Gastroesophageal sphincter (tissue), 4 donors: ENCODE data around the gene NDOR1. TPM values are rescaled to one million over a fixed set of nuclear protein-coding genes. Genes with fewer than 3 reads are reported as not detected.

Source experiments
- ATAC-seq: fragments of 150-250 bp; one replicate; pipeline ENCODE4 v1.9.1; 2016; ENCODE audit warnings: mild to moderate bottlenecking, moderate library complexity
- H3K27ac ChIP-seq, 4 donors: fragments of 200-600 bp; sonication (generic) in 3 of 4; 1 replicate in 3 of 4; 2 replicates in 1 of 4; pipeline ENCODE4 v1.5.1; 2016 to 2019
- H3K27me3 ChIP-seq: fragments of 200-600 bp; sonication (generic); one replicate; pipeline ENCODE4 v1.5.1; 2019
- H3K36me3 ChIP-seq, 2 donors: fragments of 200-600 bp; sonication (generic); one replicate each; pipeline ENCODE4 v1.5.1; 2019; ENCODE audit warnings: control low read depth in 1 of 2
- H3K4me1 ChIP-seq, 3 donors: fragments of 200-600 bp; sonication (generic); 1 replicate in 2 of 3; 2 replicates in 1 of 3; pipeline ENCODE4 v1.5.1; 2016 to 2019; ENCODE audit warnings: control low read depth in 2 of 3
- H3K4me3 ChIP-seq, 2 donors: fragments of 200-600 bp; sonication (generic); one replicate each; pipeline ENCODE4 v1.5.1; 2019; ENCODE audit warnings: mild to moderate bottlenecking in 1 of 2, moderate library complexity in 1 of 2
- H3K9me3 ChIP-seq, 3 donors: fragments of 200-600 bp; sonication (generic); one replicate each; pipeline ENCODE4 v1.5.1; 2017 to 2019; ENCODE audit warnings: control low read depth in 2 of 3
- EP300 ChIP-seq: sonication (generic); formaldehyde crosslinking; IDR thresholded peaks from one replicate; pipeline ENCODE4 v1.6.1; 2017; ENCODE audit warnings: antibody characterized with exemption, mild to moderate bottlenecking
- POLR2A ChIP-seq, 2 donors: fragments of 450-650 bp; IDR thresholded peaks; one replicate each; pipeline ENCODE4 v1.6.1; 2017; ENCODE audit warnings: antibody characterized with exemption in 2 of 2, mild to moderate bottlenecking in 2 of 2, moderate library complexity in 1 of 2
- POLR2AphosphoS5 ChIP-seq: sonication (generic); formaldehyde crosslinking; IDR thresholded peaks from one replicate; pipeline ENCODE4 v1.6.1; 2017; ENCODE audit warnings: antibody characterized with exemption
- WGBS, 2 donors: methylation state at CpG; one replicate each; pipeline ENCODE4 v1.1.5; 2018; ENCODE audit warnings: low coverage in 1 of 2; 5-methylcytosine and 5-hydroxymethylcytosine counted together
- total RNA-seq, 4 donors: library from RNA; depleted of rRNA; stranded (reverse); fragments of >200 nt; gene quantifications; one replicate each; pipeline ENCODE4 v1.1.0, GENCODE V29; 2016
- TF ChIP-seq, protein P1 (sequence below), 4 experiments: fragments of 200-600 bp in 2 of 4; fragments of 450-650 bp in 2 of 4; sonication (generic) in 1 of 4; IDR thresholded peaks; one replicate each; pipeline ENCODE4 v1.5.1; 2017 to 2019; ENCODE audit warnings: antibody characterized with exemption in 4 of 4, mild to moderate bottlenecking in 2 of 4, moderate library complexity in 2 of 4

The NDOR1 gene
- total RNA-seq, 4 donors from 2014 or later: 4.6 to 9.8 (median 7.6) TPM

DNA sequence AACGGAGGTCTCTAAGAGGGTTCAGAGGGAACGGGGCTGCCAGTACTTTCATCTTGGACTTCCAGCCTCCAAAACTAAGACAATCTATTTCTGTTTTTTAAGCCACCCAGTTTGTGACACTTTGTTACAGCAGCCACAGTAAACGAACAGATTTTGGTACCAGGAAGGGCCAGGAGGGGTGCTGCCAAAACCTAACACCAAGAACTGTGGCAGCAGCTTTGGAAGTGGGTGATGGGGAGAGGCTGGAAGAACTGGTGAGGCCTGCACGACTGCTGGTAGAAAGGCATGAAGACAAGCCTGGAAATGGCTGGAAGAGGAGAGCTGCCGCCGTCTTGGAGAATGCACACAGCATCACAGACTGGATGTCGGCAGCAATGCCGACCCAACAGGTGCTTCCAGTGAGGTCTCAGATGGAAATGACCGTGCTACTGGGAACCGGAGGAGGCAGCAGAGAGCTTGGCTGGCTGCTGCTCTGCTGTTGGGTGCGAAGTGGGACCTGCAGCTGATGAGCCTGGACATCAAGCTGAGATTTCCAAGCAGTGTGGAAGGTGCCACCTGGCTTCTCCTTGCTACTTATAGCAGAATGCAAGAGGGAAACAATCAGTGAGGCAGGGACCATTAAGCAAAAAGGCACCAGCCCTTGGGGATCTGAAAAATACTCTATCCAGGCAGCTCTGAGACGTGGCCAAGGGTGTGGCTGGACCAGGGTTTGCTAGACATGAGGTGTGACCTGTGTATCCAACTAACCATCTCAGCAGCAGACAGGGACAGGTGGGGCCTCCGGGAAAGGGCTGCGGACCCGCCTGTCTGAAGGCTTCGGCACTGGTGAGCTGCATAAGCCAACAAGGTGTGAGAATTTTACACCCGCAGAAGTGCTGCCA, 29.0 kb upstream of the NDOR1 start:
- peak; percentile 23 for ATAC-seq
- peaks cover 31% of the 10 kb centered on the region for H3K27me3 ChIP-seq
- peaks cover 0 to 7% (median 0%) of the 10 kb centered on the region in 3 donors for H3K4me1 ChIP-seq
- no peak for TF ChIP-seq EP300
- no peak for TF ChIP-seq POLR2AphosphoS5
- no peak for TF ChIP-seq POLR2A (IDR thresholded peaks at IDR 0.05)
- TF ChIP-seq, protein P1, sequence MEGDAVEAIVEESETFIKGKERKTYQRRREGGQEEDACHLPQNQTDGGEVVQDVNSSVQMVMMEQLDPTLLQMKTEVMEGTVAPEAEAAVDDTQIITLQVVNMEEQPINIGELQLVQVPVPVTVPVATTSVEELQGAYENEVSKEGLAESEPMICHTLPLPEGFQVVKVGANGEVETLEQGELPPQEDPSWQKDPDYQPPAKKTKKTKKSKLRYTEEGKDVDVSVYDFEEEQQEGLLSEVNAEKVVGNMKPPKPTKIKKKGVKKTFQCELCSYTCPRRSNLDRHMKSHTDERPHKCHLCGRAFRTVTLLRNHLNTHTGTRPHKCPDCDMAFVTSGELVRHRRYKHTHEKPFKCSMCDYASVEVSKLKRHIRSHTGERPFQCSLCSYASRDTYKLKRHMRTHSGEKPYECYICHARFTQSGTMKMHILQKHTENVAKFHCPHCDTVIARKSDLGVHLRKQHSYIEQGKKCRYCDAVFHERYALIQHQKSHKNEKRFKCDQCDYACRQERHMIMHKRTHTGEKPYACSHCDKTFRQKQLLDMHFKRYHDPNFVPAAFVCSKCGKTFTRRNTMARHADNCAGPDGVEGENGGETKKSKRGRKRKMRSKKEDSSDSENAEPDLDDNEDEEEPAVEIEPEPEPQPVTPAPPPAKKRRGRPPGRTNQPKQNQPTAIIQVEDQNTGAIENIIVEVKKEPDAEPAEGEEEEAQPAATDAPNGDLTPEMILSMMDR (IDR thresholded peaks at IDR 0.05): peak in 3 of 4 experiments; percentile 29 to 33 (median 30)
- no peaks in the 10 kb centered on the region for H3K9me3 ChIP-seq
- H3K36me3 ChIP-seq: peaks cover 0 to 49% of the 10 kb centered on the region in 2 donors
- WGBS, 2 donors: 32 to 43% methylated on average over 6 to 12 of the region's 17 CpGs
- H3K27ac ChIP-seq: no peak overlapping the region
- H3K4me3 ChIP-seq: no peak overlapping the region

DNA sequence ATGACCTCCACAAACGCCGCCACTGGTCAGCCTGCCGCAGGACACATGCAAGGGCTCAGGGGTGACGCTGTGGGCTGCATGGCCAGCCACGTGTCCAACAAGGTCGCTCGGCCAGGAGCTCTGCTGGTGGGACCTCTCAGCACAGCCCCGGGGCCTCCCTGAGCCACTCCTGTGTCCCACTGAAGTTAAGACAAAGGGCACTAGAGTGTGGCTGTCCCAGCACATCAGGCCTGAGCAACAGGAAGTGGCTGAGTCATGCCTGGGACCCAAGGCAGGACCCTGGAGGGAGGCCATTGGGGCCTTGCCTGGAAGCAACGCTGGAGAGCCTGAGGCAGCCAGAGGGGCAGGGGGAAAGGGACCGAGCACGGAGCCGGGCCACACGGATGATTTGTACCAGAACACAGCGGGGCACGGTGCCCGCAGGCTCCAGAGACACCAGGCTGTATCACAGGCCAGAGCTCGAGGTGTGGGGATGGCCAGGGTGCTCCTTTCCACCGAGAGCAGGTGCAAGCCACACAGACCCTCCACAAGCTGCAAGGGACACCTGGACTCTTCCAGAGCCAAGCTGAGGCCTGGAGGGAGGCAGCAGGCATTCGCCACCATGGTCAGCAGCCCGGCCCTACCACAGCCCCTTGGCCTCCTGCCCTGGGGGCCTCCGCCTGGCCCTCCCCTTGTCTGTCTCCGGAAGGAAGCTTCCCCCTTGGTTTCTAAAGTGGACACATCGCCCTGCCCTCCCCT, 27.1 kb upstream of the NDOR1 start:
- TF ChIP-seq POLR2A (IDR thresholded peaks at IDR 0.05) (no peak), POLR2AphosphoS5 (no peak), EP300 (no peak)
- TF ChIP-seq, protein P1 (IDR thresholded peaks at IDR 0.05): no peak
- no peak overlapping the region for H3K27ac ChIP-seq
- no peak overlapping the region for H3K4me3 ChIP-seq
- H3K4me1 ChIP-seq: peaks cover 0 to 7% (median 0%) of the 10 kb centered on the region in 3 donors
- ATAC-seq: no peak
- WGBS, 2 donors: 60% methylated on average over 2 of the region's 23 CpGs; no CpG with 5 or more reads in 1 of the 2 donors
- H3K9me3 ChIP-seq: no peaks in the 10 kb centered on the region
- H3K36me3 ChIP-seq: peaks cover 0 to 67% of the 10 kb centered on the region in 2 donors
- H3K27me3 ChIP-seq: peaks cover 12% of the 10 kb centered on the region

DNA sequence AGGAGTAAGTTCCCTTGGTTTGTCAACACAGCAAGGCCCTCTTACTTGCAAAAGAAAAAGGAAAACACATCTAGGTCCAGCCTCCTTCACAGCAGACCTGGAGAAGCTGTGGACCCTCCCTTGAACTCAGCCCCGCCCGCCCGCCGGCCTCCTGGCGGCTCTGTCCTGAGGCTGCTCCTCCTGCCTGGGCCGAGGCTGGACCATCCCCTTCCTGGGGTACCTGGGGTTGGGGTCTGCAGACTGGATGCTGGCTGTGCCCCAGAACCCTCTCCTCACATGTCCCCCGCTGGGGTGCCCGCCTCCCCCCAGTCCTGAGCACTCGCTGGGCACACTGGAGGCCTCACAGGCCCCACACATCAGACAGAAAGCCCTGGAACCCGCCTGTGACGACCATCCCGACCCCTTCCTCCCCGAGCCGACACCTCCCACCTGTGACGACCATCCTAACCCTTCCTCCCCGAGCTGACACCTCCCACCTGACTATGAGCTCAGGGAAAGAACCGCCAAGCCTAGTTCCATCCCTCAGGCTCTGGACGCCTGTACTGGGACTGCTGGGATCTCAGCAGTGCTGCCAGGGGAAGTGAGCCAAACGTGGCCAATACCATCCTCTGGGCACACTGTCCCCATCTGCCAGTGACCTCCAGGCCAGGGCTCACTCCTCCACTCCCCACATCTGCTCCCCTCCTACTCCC, 26.4 kb upstream of the NDOR1 start:
- Histone ChIP-seq H3K36me3 (peaks cover 0 to 74% of the 10 kb centered on the region in 2 donors), H3K27ac (no peak overlapping the region), H3K9me3 (no peaks in the 10 kb centered on the region), H3K4me3 (no peak overlapping the region), H3K27me3 (peaks cover 5% of the 10 kb centered on the region), H3K4me1 (peaks cover 0 to 7% (median 0%) of the 10 kb centered on the region in 3 donors)
- no peak for ATAC-seq
- TF ChIP-seq EP300 (no peak), POLR2A (IDR thresholded peaks at IDR 0.05) (no peak), POLR2AphosphoS5 (no peak)
- TF ChIP-seq, protein P1 (IDR thresholded peaks at IDR 0.05): no peak
- 81% methylated on average over 6 of the region's 19 CpGs; no CpG with 5 or more reads in 1 of the 2 donors for WGBS, 2 donors

DNA sequence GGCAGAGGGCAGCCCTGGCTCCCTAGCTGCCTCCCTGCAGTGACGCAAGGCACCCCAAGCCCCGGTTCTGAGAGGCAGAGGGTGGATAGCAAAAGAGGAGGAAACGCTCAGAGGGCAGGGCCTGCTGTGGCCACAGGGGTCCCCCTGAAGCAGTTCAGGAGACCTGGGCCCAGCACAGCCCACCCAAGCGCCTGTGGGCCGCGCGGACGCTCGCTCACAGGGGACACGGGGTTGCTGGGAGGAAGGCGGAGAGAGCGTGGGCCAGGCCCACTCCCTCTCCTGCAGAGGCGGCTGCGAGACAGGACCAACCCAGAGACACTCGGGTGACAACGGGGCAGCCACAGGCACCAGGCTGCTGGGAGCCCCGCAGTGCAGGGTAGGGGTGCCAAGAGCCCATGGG, 25.7 kb upstream of the NDOR1 start:
- H3K36me3 ChIP-seq: peaks cover 0 to 81% of the 10 kb centered on the region in 2 donors
- no CpG with 5 or more reads among the region's 17 CpGs for WGBS, 2 donors
- no peak for ATAC-seq
- H3K4me1 ChIP-seq: peaks cover 0 to 8% (median 0%) of the 10 kb centered on the region in 3 donors
- no peak overlapping the region for H3K4me3 ChIP-seq
- no peaks in the 10 kb centered on the region for H3K9me3 ChIP-seq
- no peak for TF ChIP-seq POLR2AphosphoS5
- no peak for TF ChIP-seq EP300
- no peak for TF ChIP-seq POLR2A (IDR thresholded peaks at IDR 0.05)
- TF ChIP-seq, protein P1 (IDR thresholded peaks at IDR 0.05): no peak
- no peak overlapping the region for H3K27ac ChIP-seq
- no peaks in the 10 kb centered on the region for H3K27me3 ChIP-seq
